Lower leg skin (tissue), 4 donors: ENCODE results near the gene MINDY4B. TPM values are rescaled to one million over a fixed set of nuclear protein-coding genes. Genes with fewer than 3 reads are reported as not detected.

ENCODE experiments used
- DNase-seq, 2 donors: peaks; one replicate each; pipeline ENCODE4 v3.0.0-alpha.2; 2019; ENCODE audit warnings: low spot score in 2 of 2
- H3K4me3 ChIP-seq: fragments of 200-600 bp; sonication (generic); 2 replicates; pipeline ENCODE4 v1.5.1; 2017; ENCODE audit warnings: mild to moderate bottlenecking, low read depth; ENCODE audit not compliant: poor library complexity, severe bottlenecking
- POLR2A ChIP-seq, 2 donors: fragments of 450-650 bp; IDR thresholded peaks; one replicate each; pipeline ENCODE4 v1.6.1; 2016 to 2017; ENCODE audit warnings: antibody characterized with exemption in 2 of 2, mild to moderate bottlenecking in 1 of 2, moderate library complexity in 1 of 2
- WGBS, 2 donors: methylation state at CpG; one replicate each; pipeline ENCODE4 v1.1.5; 2018; 5-methylcytosine and 5-hydroxymethylcytosine counted together
- intact Hi-C: fragments of 100-400 bp; cut with DNase I; formaldehyde crosslinking; loops from one replicate; pipeline ENCODE4 v1.15.0; 2023; ENCODE audit warnings: low total_unique reads
- total RNA-seq, 4 donors: library from RNA; depleted of rRNA; stranded (reverse); fragments of >200 nt; gene quantifications; one replicate each; pipeline ENCODE4 v1.1.0, GENCODE V29; 2016
- TF ChIP-seq, protein P1 (sequence below), 3 donors: fragments of 450-650 bp; IDR thresholded peaks; one replicate each; pipeline ENCODE4 v1.5.1; 2016; ENCODE audit warnings: antibody characterized with exemption in 3 of 3, mild to moderate bottlenecking in 3 of 3, moderate library complexity in 2 of 3

MINDY4B gene
- total RNA-seq, 4 donors from 2014 or later: not detected

DNA sequence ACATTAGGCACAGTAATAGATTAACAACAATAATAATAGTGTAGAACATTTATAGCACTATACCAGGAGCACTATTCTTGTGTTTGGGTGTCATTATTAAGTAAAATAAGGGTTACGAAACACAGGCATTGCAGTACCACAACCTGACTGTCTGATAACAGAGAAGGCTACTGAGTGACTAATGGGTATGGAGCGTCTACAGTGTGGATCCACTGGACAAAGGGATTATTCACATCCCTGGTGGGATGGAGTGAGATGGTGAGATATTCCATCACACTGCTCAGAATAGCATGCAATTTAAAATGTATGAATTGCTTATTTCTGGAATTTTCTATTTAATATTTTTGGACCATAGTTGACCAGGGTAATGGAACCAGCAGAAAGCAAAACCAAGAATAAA lies 18.2 kb downstream of the MINDY4B start:
- TF ChIP-seq POLR2A (IDR thresholded peaks at IDR 0.05): no peak
- TF ChIP-seq, protein P1, sequence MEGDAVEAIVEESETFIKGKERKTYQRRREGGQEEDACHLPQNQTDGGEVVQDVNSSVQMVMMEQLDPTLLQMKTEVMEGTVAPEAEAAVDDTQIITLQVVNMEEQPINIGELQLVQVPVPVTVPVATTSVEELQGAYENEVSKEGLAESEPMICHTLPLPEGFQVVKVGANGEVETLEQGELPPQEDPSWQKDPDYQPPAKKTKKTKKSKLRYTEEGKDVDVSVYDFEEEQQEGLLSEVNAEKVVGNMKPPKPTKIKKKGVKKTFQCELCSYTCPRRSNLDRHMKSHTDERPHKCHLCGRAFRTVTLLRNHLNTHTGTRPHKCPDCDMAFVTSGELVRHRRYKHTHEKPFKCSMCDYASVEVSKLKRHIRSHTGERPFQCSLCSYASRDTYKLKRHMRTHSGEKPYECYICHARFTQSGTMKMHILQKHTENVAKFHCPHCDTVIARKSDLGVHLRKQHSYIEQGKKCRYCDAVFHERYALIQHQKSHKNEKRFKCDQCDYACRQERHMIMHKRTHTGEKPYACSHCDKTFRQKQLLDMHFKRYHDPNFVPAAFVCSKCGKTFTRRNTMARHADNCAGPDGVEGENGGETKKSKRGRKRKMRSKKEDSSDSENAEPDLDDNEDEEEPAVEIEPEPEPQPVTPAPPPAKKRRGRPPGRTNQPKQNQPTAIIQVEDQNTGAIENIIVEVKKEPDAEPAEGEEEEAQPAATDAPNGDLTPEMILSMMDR (IDR thresholded peaks at IDR 0.05): no peak
- DNase-seq: no peak
- WGBS, 2 donors: 95 to 96% methylated on average over 2 of the region's 2 CpGs
- no peak overlapping the region for H3K4me3 ChIP-seq
- intact Hi-C loops: no loop called here

DNA sequence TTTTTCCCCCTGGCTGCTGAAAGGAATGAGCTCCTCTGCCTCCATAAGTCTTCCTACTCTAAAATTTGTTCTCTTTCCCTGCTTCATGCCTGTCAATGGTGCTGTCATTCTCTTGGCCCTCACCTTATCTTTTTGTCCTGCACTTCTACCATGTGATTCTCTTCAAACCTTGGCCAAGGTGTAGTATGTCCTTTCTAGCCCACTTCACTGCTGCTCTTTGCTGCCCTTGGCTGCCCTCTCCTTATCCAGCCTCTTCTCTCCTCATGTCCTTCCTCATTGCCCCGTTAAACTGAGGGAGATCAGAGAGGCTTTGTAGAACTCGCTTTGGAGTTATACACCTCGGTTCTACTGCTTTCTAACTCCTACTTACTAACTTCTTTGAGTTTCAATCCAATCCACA lies 19.7 kb downstream of the MINDY4B start:
- H3K4me3 ChIP-seq: no peak overlapping the region
- TF ChIP-seq POLR2A (IDR thresholded peaks at IDR 0.05): no peak
- TF ChIP-seq, protein P1 (IDR thresholded peaks at IDR 0.05): no peak
- no peak for DNase-seq
- intact Hi-C loops: no loop called here
- 76 to 78% methylated on average over 3 of the region's 3 CpGs for WGBS, 2 donors

DNA sequence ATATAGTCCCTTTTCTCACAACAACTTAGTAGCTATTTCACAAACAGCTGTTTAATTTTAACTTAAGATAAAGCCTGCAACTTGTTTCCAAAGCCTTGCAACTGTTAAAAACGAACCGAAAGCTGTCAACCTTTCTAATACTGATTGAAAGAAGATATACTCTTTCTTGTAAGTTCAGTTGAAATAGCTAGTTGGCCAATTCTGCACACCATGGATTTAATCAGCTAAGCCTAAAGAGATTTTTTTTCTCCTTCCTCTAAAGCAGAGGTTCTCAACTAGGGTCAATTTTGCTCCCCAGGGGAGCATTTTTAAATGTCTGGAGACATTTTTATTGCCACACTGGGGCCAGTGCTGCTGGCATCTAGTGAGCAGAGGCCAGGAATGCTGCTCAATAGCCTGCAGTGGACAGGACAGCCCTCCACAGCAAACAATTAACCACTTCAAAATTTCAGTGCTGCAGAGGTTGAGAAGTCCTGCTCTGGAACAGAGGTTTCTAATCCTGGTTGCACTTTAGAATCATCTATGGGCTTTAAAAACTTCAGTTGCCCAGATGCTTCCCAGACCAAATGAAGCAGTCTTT lies 26.2 kb downstream of the MINDY4B start:
- no peak for DNase-seq
- no peak overlapping the region for H3K4me3 ChIP-seq
- intact Hi-C loops: no loop called here
- 72 to 74% methylated on average over 2 of the region's 2 CpGs for WGBS, 2 donors
- no peak for TF ChIP-seq POLR2A (IDR thresholded peaks at IDR 0.05)
- TF ChIP-seq, protein P1 (IDR thresholded peaks at IDR 0.05): no peak

DNA sequence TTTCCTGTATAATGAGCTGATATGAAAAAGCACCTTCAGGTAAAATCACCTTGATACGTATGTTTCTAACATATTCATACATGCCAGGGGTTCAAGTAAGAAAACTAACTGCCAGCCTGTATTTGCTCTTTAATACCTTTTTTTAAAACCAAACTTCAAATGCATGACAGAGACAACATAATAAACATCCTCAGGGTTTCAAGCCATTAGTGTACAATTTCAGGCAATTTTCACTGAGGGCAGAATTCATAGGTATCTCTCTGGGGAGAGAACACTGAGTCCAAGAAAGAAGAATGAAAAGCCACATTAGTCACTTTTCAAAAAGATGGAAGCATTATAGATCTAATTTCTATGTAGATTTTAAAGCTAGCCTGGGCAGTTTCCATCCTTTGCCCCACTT lies 26.9 kb downstream of the MINDY4B start:
- 89 to 97% methylated on average over 1 of the region's 1 CpG for WGBS, 2 donors
- H3K4me3 ChIP-seq: no peak overlapping the region
- intact Hi-C loops: no loop called here
- no peak for TF ChIP-seq POLR2A (IDR thresholded peaks at IDR 0.05)
- TF ChIP-seq, protein P1 (IDR thresholded peaks at IDR 0.05): no peak
- DNase-seq: no peak

DNA sequence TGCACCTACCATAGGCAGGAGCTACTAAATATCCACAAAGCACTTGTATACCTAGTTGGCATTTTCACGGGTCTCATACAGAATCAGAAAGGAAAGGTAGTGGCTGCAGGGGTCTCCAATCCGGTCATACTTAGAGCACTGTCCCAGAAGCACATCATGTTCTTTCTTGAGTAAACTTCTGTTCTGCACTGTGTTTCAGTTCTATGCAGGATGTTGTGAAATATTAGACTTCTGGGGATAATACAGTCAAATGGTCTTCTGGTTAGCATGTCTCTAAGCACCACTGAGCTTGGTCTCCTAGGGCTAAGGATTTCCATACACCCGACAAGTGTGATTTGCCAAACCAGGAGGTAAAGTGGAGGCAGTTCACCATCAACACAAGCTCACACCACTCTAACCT lies 27.9 kb downstream of the MINDY4B start:
- TF ChIP-seq, protein P1 (IDR thresholded peaks at IDR 0.05): no peak
- no peak for TF ChIP-seq POLR2A (IDR thresholded peaks at IDR 0.05)
- no peak for DNase-seq
- intact Hi-C loops: no loop called here
- H3K4me3 ChIP-seq: no peak overlapping the region
- 92 to 96% methylated on average over 3 of the region's 3 CpGs for WGBS, 2 donors
